IMR-90 (cell line): Measurements from ENCODE around the gene RET. TPM values are rescaled to one million over a fixed set of nuclear protein-coding genes. Genes with fewer than 3 reads are reported as not detected.

Experiments
- ATAC-seq: fragments of 200-7000 bp; cut with Tn5 transposase; 2 replicates; pipeline ENCODE4 v1.9.1; 2020; ENCODE audit warnings: low read depth, mild to moderate bottlenecking, moderate library complexity
- BruUV-seq: library from RNA; stranded (reverse); fragments of 400-500 nt; replicated peaks from 2 replicates; lab custom pipeline; 2021; lab: Mats Ljungman, UMichigan
- CTCF ChIA-PET: fragments of 300-600 bp; formaldehyde crosslinking; extraction: SDS; loops from one replicate; lab custom pipeline; 2021; ENCODE audit warnings: antibody characterized with exemption; lab: Yijun Ruan, JAX
- POLR2A ChIA-PET: fragments of 300-600 bp; sonication (Branson Sonifier 250); formaldehyde crosslinking; loops from one replicate; lab custom pipeline; 2022; ENCODE audit warnings: antibody characterized with exemption; ENCODE audit not compliant: unreplicated experiment; lab: Charles Lee
- DNase-seq: peaks from one replicate; pipeline ENCODE4 v3.0.0; 2013
- H2AFZ ChIP-seq: replicated peaks from 2 replicates; pipeline ENCODE3; 2013; ENCODE audit warnings: low read length, mild to moderate bottlenecking; ENCODE audit not compliant: poor library complexity
- H2AK5ac ChIP-seq: 2 replicates; pipeline ENCODE4 v1.6.1; 2013; ENCODE audit warnings: low read depth, low read length, inconsistent platforms
- H2AK9ac ChIP-seq: replicated peaks from 2 replicates; pipeline ENCODE3; 2013; ENCODE audit warnings: mild to moderate bottlenecking, low read depth, low read length, moderate library complexity; ENCODE audit not compliant: poor library complexity
- H2BK120ac ChIP-seq: 2 replicates; pipeline ENCODE4 v1.6.1; 2013; ENCODE audit warnings: low read depth, low read length, inconsistent platforms
- H2BK15ac ChIP-seq: 3 replicates; pipeline ENCODE4 v1.6.1; 2013; ENCODE audit warnings: low read depth, low read length, inconsistent platforms
- H2BK20ac ChIP-seq: 2 replicates; pipeline ENCODE4 v1.6.1; 2013; ENCODE audit warnings: low read depth, mild to moderate bottlenecking, inconsistent platforms, low read length, moderate library complexity
- H2BK5ac ChIP-seq: 2 replicates; pipeline ENCODE4 v1.6.1; 2013; ENCODE audit warnings: mild to moderate bottlenecking, low read depth, low read length, inconsistent platforms; ENCODE audit not compliant: poor library complexity, severe bottlenecking
- H3K14ac ChIP-seq: replicated peaks from 2 replicates; pipeline ENCODE4 v1.6.1; 2013; ENCODE audit warnings: low read depth, low read length, inconsistent platforms
- H3K18ac ChIP-seq: 2 replicates; pipeline ENCODE4 v1.6.1; 2013; ENCODE audit warnings: low read depth, low read length, control low read depth
- H3K23ac ChIP-seq: 2 replicates; pipeline ENCODE4 v1.6.1; 2013; ENCODE audit warnings: low read depth, low read length, inconsistent platforms
- H3K27ac ChIP-seq: 2 replicates; pipeline ENCODE4 v1.5.1; 2013; ENCODE audit warnings: mild to moderate bottlenecking, control low read depth, low read length; ENCODE audit not compliant: insufficient read depth
- H3K27me3 ChIP-seq: 2 replicates; pipeline ENCODE4 v1.6.1; 2013; ENCODE audit warnings: low read length; ENCODE audit not compliant: control insufficient read depth, insufficient read depth
- H3K36me3 ChIP-seq: 2 replicates; pipeline ENCODE4 v1.6.1; 2013; ENCODE audit warnings: low read length, mixed read lengths; ENCODE audit not compliant: control insufficient read depth, insufficient read depth
- H3K4ac ChIP-seq: 2 replicates; pipeline ENCODE4 v1.6.1; 2013; ENCODE audit warnings: low read depth, low read length, inconsistent platforms
- H3K4me1 ChIP-seq: 2 replicates; pipeline ENCODE4 v1.6.1; 2013; ENCODE audit warnings: low read length, mixed read lengths; ENCODE audit not compliant: control insufficient read depth, insufficient read depth
- H3K4me2 ChIP-seq: 2 replicates; pipeline ENCODE4 v1.6.1; 2013; ENCODE audit warnings: low read depth, mild to moderate bottlenecking, control low read depth, low read length, moderate library complexity
- H3K4me3 ChIP-seq: 2 replicates; pipeline ENCODE4 v1.5.1; 2013; ENCODE audit warnings: low read depth, mild to moderate bottlenecking, control low read depth, low read length, moderate library complexity; ENCODE audit not compliant: insufficient read depth
- H3K56ac ChIP-seq: 2 replicates; pipeline ENCODE4 v1.6.1; 2013; ENCODE audit warnings: low read length, inconsistent platforms; ENCODE audit not compliant: insufficient read depth; ENCODE audit errors: extremely low read depth
- H3K79me1 ChIP-seq, 2 experiments: 2 replicates each; pipeline ENCODE4 v1.6.1; 2013; ENCODE audit warnings: low read length in 2 of 2, inconsistent platforms in 1 of 2, low read depth in 1 of 2
- H3K9ac ChIP-seq: 2 replicates; pipeline ENCODE4 v1.6.1; 2013; ENCODE audit warnings: low read depth, low read length, control low read depth
- H3K9me1 ChIP-seq: 2 replicates; pipeline ENCODE4 v1.6.1; 2013; ENCODE audit warnings: low read length, inconsistent platforms; ENCODE audit not compliant: insufficient read depth
- H3K9me3 ChIP-seq: 2 replicates; pipeline ENCODE4 v1.6.1; 2013; ENCODE audit warnings: low read length; ENCODE audit not compliant: control insufficient read depth, insufficient read depth
- H4K20me1 ChIP-seq: 2 replicates; pipeline ENCODE4 v1.6.1; 2013; ENCODE audit warnings: low read length, inconsistent platforms; ENCODE audit not compliant: insufficient read depth
- H4K5ac ChIP-seq: 2 replicates; pipeline ENCODE4 v1.6.1; 2013; ENCODE audit warnings: mild to moderate bottlenecking, low read depth, low read length, control low read depth
- H4K8ac ChIP-seq, 2 experiments: 2 replicates each; pipeline ENCODE4 v1.6.1; 2013; ENCODE audit warnings: low read depth in 2 of 2, low read length in 2 of 2, control low read depth in 1 of 2, inconsistent platforms in 1 of 2
- H4K91ac ChIP-seq: 2 replicates; pipeline ENCODE4 v1.6.1; 2013; ENCODE audit warnings: low read depth, low read length, inconsistent platforms; ENCODE audit not compliant: insufficient read depth
- BHLHE40 ChIP-seq: fragments of 150-350 bp; IDR thresholded peaks from 2 replicates; pipeline ENCODE4 v1.6.1; 2016; ENCODE audit warnings: mild to moderate bottlenecking, low read depth, low read length
- CEBPB ChIP-seq: IDR thresholded peaks from 2 replicates; pipeline ENCODE4 v1.6.1; 2012; ENCODE audit warnings: low read depth, low read length, improper control_type of control experiment
- CHD1 ChIP-seq: IDR thresholded peaks from 2 replicates; pipeline ENCODE4 v1.6.1; 2012; ENCODE audit warnings: low read depth, low read length, improper control_type of control experiment
- CTCF ChIP-seq: conservative IDR thresholded peaks from 2 replicates; pipeline ENCODE4 v1.5.1; 2012; ENCODE audit warnings: mild to moderate bottlenecking, low read depth, low read length, improper control_type of control experiment
- ELK1 ChIP-seq: fragments of 150-350 bp; IDR thresholded peaks from 2 replicates; pipeline ENCODE4 v1.6.1; 2016; ENCODE audit warnings: low read depth, mild to moderate bottlenecking, low read length, moderate library complexity, borderline replicate concordance
- FOS ChIP-seq: fragments of 150-350 bp; IDR thresholded peaks from 2 replicates; pipeline ENCODE4 v1.6.1; 2016; ENCODE audit warnings: low read depth, low read length
- MAFK ChIP-seq: IDR thresholded peaks from 2 replicates; pipeline ENCODE4 v1.6.1; 2012; ENCODE audit warnings: low read depth, low read length, improper control_type of control experiment
- MAZ ChIP-seq: IDR thresholded peaks from 2 replicates; pipeline ENCODE4 v1.6.1; 2012; ENCODE audit warnings: low read depth, mild to moderate bottlenecking, low read length, improper control_type of control experiment, moderate library complexity, borderline replicate concordance
- MXI1 ChIP-seq: IDR thresholded peaks from 2 replicates; pipeline ENCODE4 v1.6.1; 2012; ENCODE audit warnings: low read depth, mild to moderate bottlenecking, low read length, moderate library complexity, borderline replicate concordance
- NFE2L2 ChIP-seq: fragments of 150-350 bp; IDR thresholded peaks from 2 replicates; pipeline ENCODE4 v1.6.1; 2016; ENCODE audit warnings: low read depth, mild to moderate bottlenecking, low read length
- POLR2A ChIP-seq: IDR thresholded peaks from 2 replicates; pipeline ENCODE4 v1.6.1; 2012; ENCODE audit warnings: mild to moderate bottlenecking, low read depth, low read length
- RAD21 ChIP-seq: IDR thresholded peaks from 2 replicates; pipeline ENCODE4 v1.6.1; 2012; ENCODE audit warnings: low read length, improper control_type of control experiment
- RCOR1 ChIP-seq: IDR thresholded peaks from 2 replicates; pipeline ENCODE4 v1.6.1; 2012; ENCODE audit warnings: mild to moderate bottlenecking, low read length, improper control_type of control experiment; ENCODE audit not compliant: insufficient replicate concordance
- RFX5 ChIP-seq: IDR thresholded peaks from 2 replicates; pipeline ENCODE4 v1.8.0; 2012; ENCODE audit warnings: low read depth, mild to moderate bottlenecking, low read length, moderate library complexity
- SMC3 ChIP-seq: fragments of 150-350 bp; IDR thresholded peaks from 2 replicates; pipeline ENCODE4 v1.6.1; 2016; ENCODE audit warnings: low read depth, mild to moderate bottlenecking, antibody characterized with exemption, low read length, moderate library complexity
- WGBS, 2 experiments: methylation state at CpG; one replicate each; pipeline versions ENCODE4 v1.1.5 to v1.1.7; 2013; ENCODE audit warnings: missing lambda C conversion rate in 2 of 2; ENCODE audit not compliant: insufficient read length in 1 of 2; ENCODE audit errors: extremely low coverage in 2 of 2; 5-methylcytosine and 5-hydroxymethylcytosine counted together
- dilution Hi-C: fragments of 300-500 bp; cut with HindIII; formaldehyde crosslinking; loops from one replicate; pipeline ENCODE4 v1.14.3; 2018; ENCODE audit warnings: low sequenced_read_pairs; ENCODE audit not compliant: unreplicated experiment
- in situ Hi-C: fragments of 300-500 bp; cut with MboI; formaldehyde crosslinking; loops from 3 replicates; pipeline ENCODE4 v1.14.3; 2019; ENCODE audit warnings: low sequenced_read_pairs, inconsistent platforms, mixed read lengths
- intact Hi-C: fragments of 100-400 bp; cut with micrococcal nuclease; formaldehyde crosslinking; loops from 2 replicates; pipeline ENCODE4 v1.10.0; 2022
- polyA plus RNA-seq, 3 experiments: library from polyadenylated mRNA; depleted of rRNA; stranded (reverse); fragments of >200 nt; gene quantifications; 2 replicates each; pipeline ENCODE4 v1.2.3, GENCODE V29; 2012; ENCODE audit warnings: low replicate concordance in 1 of 3
- total RNA-seq: library from RNA; depleted of rRNA; stranded (reverse); fragments of >200 nt; gene quantifications from 2 replicates; pipeline ENCODE4 v1.2.3, GENCODE V29; 2012
- TF ChIP-seq, protein P1 (sequence below): fragments of 150-350 bp; IDR thresholded peaks from 2 replicates; pipeline ENCODE4 v1.6.1; 2017; ENCODE audit warnings: mild to moderate bottlenecking, antibody characterized with exemption, low read length, low read depth

The RET gene
- total and polyA plus RNA-seq, 2 of the 4 experiments (the other 2 are of a cell fraction): 0.10 to 0.18 TPM

- Histone ChIP-seq H3K27me3 (no peaks in the 10 kb centered on the region), H3K23ac (no peak overlapping the region), H3K36me3 (no peaks in the 10 kb centered on the region), H4K8ac (no peak overlapping the region), H3K9me1 (no peaks in the 10 kb centered on the region), H2BK15ac (no peak overlapping the region), H4K20me1 (peaks cover 38% of the 10 kb centered on the region), H4K91ac (no peak overlapping the region), H2AFZ (no peak overlapping the region), H3K4me1 (peaks cover 5% of the 10 kb centered on the region), H2BK120ac (no peak overlapping the region), H2AK5ac (no peak overlapping the region), H3K4ac (no peak overlapping the region), H2BK20ac (no peak overlapping the region), H3K4me3 (no peak overlapping the region), H4K5ac (no peak overlapping the region), H2AK9ac (no peak overlapping the region), H3K56ac (no peak overlapping the region), H3K18ac (no peak overlapping the region), H3K4me2 (no peak overlapping the region), H3K9ac (no peak overlapping the region), H3K27ac (no peak overlapping the region), H3K14ac (no peak overlapping the region), H3K9me3 (no peaks in the 10 kb centered on the region), H2BK5ac (no peak overlapping the region), H3K79me1 (peaks cover 24 to 28% of the 10 kb centered on the region in 2 experiments)
- no peak for ATAC-seq
- in situ Hi-C loops: no loop called here
- ChIA-PET CTCF (no interaction called here), POLR2A (no interaction called here)
- no peak for DNase-seq
- no peak for TF ChIP-seq MAZ
- no peak for TF ChIP-seq FOS
- TF ChIP-seq BHLHE40: no peak
- TF ChIP-seq, protein P1, sequence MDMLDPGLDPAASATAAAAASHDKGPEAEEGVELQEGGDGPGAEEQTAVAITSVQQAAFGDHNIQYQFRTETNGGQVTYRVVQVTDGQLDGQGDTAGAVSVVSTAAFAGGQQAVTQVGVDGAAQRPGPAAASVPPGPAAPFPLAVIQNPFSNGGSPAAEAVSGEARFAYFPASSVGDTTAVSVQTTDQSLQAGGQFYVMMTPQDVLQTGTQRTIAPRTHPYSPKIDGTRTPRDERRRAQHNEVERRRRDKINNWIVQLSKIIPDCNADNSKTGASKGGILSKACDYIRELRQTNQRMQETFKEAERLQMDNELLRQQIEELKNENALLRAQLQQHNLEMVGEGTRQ: no peak
- TF ChIP-seq NFE2L2: no peak
- no peak for TF ChIP-seq CHD1
- TF ChIP-seq MXI1: no peak
- TF ChIP-seq CTCF: no peak
- TF ChIP-seq POLR2A: no peak
- TF ChIP-seq MAFK: no peak
- no peak for TF ChIP-seq RAD21
- TF ChIP-seq CEBPB: no peak
- no peak for TF ChIP-seq RCOR1
- no peak for TF ChIP-seq SMC3
- TF ChIP-seq RFX5: no peak
- no peak for TF ChIP-seq ELK1
- dilution Hi-C loops: no loop called here
- no CpG with 5 or more reads among the region's 2 CpGs for WGBS, 2 experiments
- intact Hi-C loops: no loop called here
- BruUV-seq: no TSS peak
Observed at GRCh38 chr10:43153901-43154300, 77.0 kb downstream of the RET start.
